K562 (cell line): ENCODE data around the gene TSSK2. TPM values are rescaled to one million over a fixed set of nuclear protein-coding genes. Genes with fewer than 3 reads are reported as not detected.

Source experiments
- ATAC-seq: fragments of 200-7000 bp; cut with Tn5 transposase; 3 replicates; pipeline ENCODE4 v1.9.1; 2020; ENCODE audit warnings: moderate library complexity
- BruUV-seq: library from RNA; stranded (reverse); fragments of 400-500 nt; replicated peaks from 2 replicates; lab custom pipeline; 2021; lab: Mats Ljungman, UMichigan
- CTCF ChIA-PET: fragments of 300-600 bp; formaldehyde crosslinking; extraction: SDS; loops from one replicate; lab custom pipeline; 2021; ENCODE audit warnings: low intra/inter-chr PET ratio; lab: Yijun Ruan, JAX
- POLR2A ChIA-PET: fragments of 300-600, 350-650 bp; sonication (Branson Sonifier 250); formaldehyde crosslinking; extraction: SDS; loops from one replicate; lab custom pipeline; 2021; ENCODE audit warnings: antibody characterized with exemption, inconsistent platforms; lab: Yijun Ruan, JAX
- DNase-seq, 4 experiments: peaks; one replicate each; pipeline versions ENCODE4 v3.0.0 to v3.0.0-alpha.2; 2011 to 2018; ENCODE audit warnings: low spot score in 3 of 4, mixed read lengths in 3 of 4; ENCODE audit errors: extremely low read depth in 1 of 4
- FAIRE-seq: peaks from 2 replicates; lab custom pipeline; 2011; peaks lifted over from hg19 to GRCh38; lab: Jason Lieb, UNC
- H2AFZ ChIP-seq: 2 replicates; pipeline ENCODE4 v1.6.0; 2011; ENCODE audit warnings: low read depth, low read length, control low read depth, inconsistent platforms
- H3K27ac ChIP-seq: fragments of 200-600 bp; 3 replicates; pipeline ENCODE4 v1.8.0; 2011; ENCODE audit warnings: low read depth, mild to moderate bottlenecking, control low read depth, inconsistent platforms, low read length, moderate library complexity, mixed read lengths; ENCODE audit errors: extremely low read depth
- H3K27me3 ChIP-seq, 2 experiments: fragments of 300-600 bp in 1 of 2; 2 replicates in 1 of 2; 3 replicates in 1 of 2; pipeline versions ENCODE4 v1.6.0 to v1.8.0; 2011; ENCODE audit warnings: inconsistent platforms in 2 of 2, low read length in 2 of 2, mild to moderate bottlenecking in 1 of 2, mixed read lengths in 1 of 2, moderate library complexity in 1 of 2; ENCODE audit not compliant: control insufficient read depth in 2 of 2, insufficient read depth in 2 of 2
- H3K36me3 ChIP-seq: fragments of 300-600 bp; 3 replicates; pipeline ENCODE4 v1.8.0; 2011; ENCODE audit warnings: mild to moderate bottlenecking, low read length, inconsistent platforms; ENCODE audit not compliant: control insufficient read depth, insufficient read depth
- H3K4me1 ChIP-seq, 2 experiments: fragments of 200-600 bp in 1 of 2; replicated peaks in 1 of 2; 2 replicates in 1 of 2; 3 replicates in 1 of 2; pipeline versions ENCODE4 v1.5.1 to v1.8.0; 2011; ENCODE audit warnings: inconsistent platforms in 2 of 2, low read length in 2 of 2, mild to moderate bottlenecking in 1 of 2, mixed read lengths in 1 of 2, moderate library complexity in 1 of 2; ENCODE audit not compliant: control insufficient read depth in 2 of 2, insufficient read depth in 2 of 2
- H3K4me2 ChIP-seq: 2 replicates; pipeline ENCODE4 v1.6.1; 2011; ENCODE audit warnings: low read length, control low read depth, inconsistent platforms, mixed read lengths; ENCODE audit not compliant: insufficient read depth
- H3K4me3 ChIP-seq: fragments of 200-600 bp; sonication (generic), shearing (Covaris generic); 2 replicates; pipeline ENCODE4 v1.5.1; 2016; ENCODE audit warnings: control low read depth, inconsistent platforms
- H3K79me2 ChIP-seq: fragments of 200-600 bp; 3 replicates; pipeline ENCODE4 v1.8.0; 2011; ENCODE audit warnings: low read length, inconsistent platforms; ENCODE audit not compliant: control insufficient read depth, insufficient read depth
- H3K9ac ChIP-seq, 2 experiments: 2 replicates each; pipeline versions ENCODE4 v1.6.0 to v1.6.1; 2011; ENCODE audit warnings: low read depth in 2 of 2, low read length in 2 of 2, control low read depth in 1 of 2, inconsistent platforms in 1 of 2, mild to moderate bottlenecking in 1 of 2, mixed read lengths in 1 of 2; ENCODE audit not compliant: insufficient read depth in 1 of 2
- H3K9me1 ChIP-seq: one replicate; pipeline ENCODE4 v1.6.0; 2011; ENCODE audit warnings: inconsistent platforms, mild to moderate bottlenecking, low read length, moderate library complexity; ENCODE audit not compliant: control insufficient read depth, insufficient read depth
- H3K9me3 ChIP-seq: replicated peaks from 2 replicates; pipeline ENCODE4 v1.5.1; 2011; ENCODE audit warnings: low read depth, low read length, inconsistent platforms; ENCODE audit not compliant: control insufficient read depth, insufficient read depth
- H4K20me1 ChIP-seq: replicated peaks from 2 replicates; pipeline ENCODE4 v1.6.1; 2011; ENCODE audit warnings: low read length, inconsistent platforms, mixed read lengths; ENCODE audit not compliant: control insufficient read depth, insufficient read depth
- CEBPZ ChIP-seq: fragments of 150-350 bp; IDR thresholded peaks from 2 replicates; pipeline ENCODE4 v1.6.1; 2014; ENCODE audit warnings: low read depth, mild to moderate bottlenecking, low read length, borderline replicate concordance
- CHD4 ChIP-seq: fragments of 200-600 bp; sonication (generic); IDR thresholded peaks from 3 replicates; pipeline ENCODE4 v1.6.1; 2012; ENCODE audit warnings: low read depth, mild to moderate bottlenecking, mixed read lengths, low read length, inconsistent platforms; ENCODE audit not compliant: insufficient read depth, insufficient replicate concordance, poor library complexity, severe bottlenecking
- HDAC1 ChIP-seq, 2 experiments: fragments of 450-650 bp; IDR thresholded peaks; 2 replicates each; pipeline ENCODE4 v1.6.1; 2016 to 2017; ENCODE audit warnings: inconsistent platforms in 1 of 2, mild to moderate bottlenecking in 1 of 2, moderate library complexity in 1 of 2
- HLTF ChIP-seq: fragments of 450-650 bp; IDR thresholded peaks from 2 replicates; pipeline ENCODE4 v1.6.1; 2016
- MCM2 ChIP-seq: fragments of 450-650 bp; IDR thresholded peaks from 2 replicates; pipeline ENCODE4 v1.6.1; 2017; ENCODE audit warnings: low read depth, mild to moderate bottlenecking
- MED1 ChIP-seq: sonication (generic); formaldehyde crosslinking; IDR thresholded peaks from 2 replicates; pipeline ENCODE4 v1.8.1; 2023; ENCODE audit warnings: missing genetic modification reagents, borderline replicate concordance
- POLR2A ChIP-seq: fragments of 450-650 bp; conservative IDR thresholded peaks from 2 replicates; pipeline ENCODE4 v1.6.1; 2016
- PTBP1 ChIP-seq: fragments of 200-400 bp; formaldehyde crosslinking; IDR thresholded peaks from 2 replicates; pipeline ENCODE4 v1.6.1; 2017; ENCODE audit warnings: low read depth, low read length
- RAD21 ChIP-seq, 2 experiments: fragments of 250-450 bp in 1 of 2; fragments of 450-650 bp in 1 of 2; sonication (Bioruptor Pico) in 1 of 2; formaldehyde crosslinking in 1 of 2; IDR thresholded peaks in 1 of 2; conservative IDR thresholded peaks in 1 of 2; 2 replicates each; pipeline versions ENCODE4 v1.4.0 to v1.8.0; 2020 to 2022; ENCODE audit warnings: mild to moderate bottlenecking in 2 of 2, moderate library complexity in 1 of 2
- RBM17 ChIP-seq: fragments of 200-400 bp; formaldehyde crosslinking; IDR thresholded peaks from 2 replicates; pipeline ENCODE4 v1.6.1; 2017; ENCODE audit warnings: low read depth, mild to moderate bottlenecking, low read length, borderline replicate concordance
- RBM25 ChIP-seq: fragments of 200-400 bp; formaldehyde crosslinking; IDR thresholded peaks from 2 replicates; pipeline ENCODE4 v1.6.1; 2018; ENCODE audit warnings: low read length, low read depth, moderate library complexity; ENCODE audit not compliant: severe bottlenecking
- RCOR1 ChIP-seq, 2 experiments: IDR thresholded peaks; 2 replicates each; pipeline ENCODE4 v1.6.1; 2012; ENCODE audit warnings: low read depth in 2 of 2, low read length in 2 of 2, borderline replicate concordance in 1 of 2, improper control_type of control experiment in 1 of 2
- SMARCA5 ChIP-seq: fragments of 450-650 bp; IDR thresholded peaks from 2 replicates; pipeline ENCODE4 v1.6.1; 2016
- SNAPC5 ChIP-seq: fragments of 250-450 bp; sonication (Bioruptor Pico); IDR thresholded peaks from 2 replicates; pipeline ENCODE4 v1.8.0; 2021; ENCODE audit warnings: moderate library complexity, mild to moderate bottlenecking, inconsistent platforms
- SPI1 ChIP-seq: IDR thresholded peaks from 2 replicates; pipeline ENCODE4 v1.6.1; 2011; ENCODE audit warnings: low read depth, low read length, control low read depth, borderline replicate concordance
- ZBTB26 ChIP-seq: fragments of 450-650 bp; formaldehyde crosslinking; IDR thresholded peaks from 2 replicates; pipeline ENCODE4 v1.4.0; 2022; ENCODE audit warnings: missing genetic modification characterization
- ZNF717 ChIP-seq: fragments of 250-450 bp; sonication (Bioruptor Pico); IDR thresholded peaks from 2 replicates; pipeline ENCODE4 v1.5.0; 2021
- WGBS: fragments of 100-300 bp; shearing (Covaris generic); methylation state at CpG from one replicate; pipeline ENCODE4 v1.1.6; 2016; ENCODE audit warnings: low coverage, mixed read lengths; ENCODE audit not compliant: insufficient coverage; ENCODE audit errors: missing lambda C conversion rate; 5-methylcytosine and 5-hydroxymethylcytosine counted together
- in situ Hi-C: fragments of 300-500 bp; cut with MboI; formaldehyde crosslinking; loops from 4 replicates; pipeline ENCODE4 v1.15.0; 2018; ENCODE audit warnings: inconsistent platforms, mixed read lengths
- intact Hi-C: fragments of 100-400 bp; cut with micrococcal nuclease; formaldehyde crosslinking; loops from 2 replicates; pipeline ENCODE4 v1.14.2; 2022
- polyA plus RNA-seq, 8 experiments: library from polyadenylated mRNA; depleted of rRNA in 4 of 8; stranded (reverse) in 5 of 8; unstranded in 3 of 8; fragments of >200 nt; fragmentation: Nextera tagmentation in 2 of 8; fragmentation: Illumina TruSeq in 1 of 8; extraction: Ambion mirVana in 2 of 8; extraction: Trizol in 1 of 8; gene quantifications; 2 replicates each; pipeline versions ENCODE4 v1.2.1 to v1.2.3, GENCODE V29; 2011 to 2014; ENCODE audit warnings: inconsistent platforms in 1 of 8, missing spikeins in 1 of 8
- total RNA-seq, 7 experiments: library from RNA; depleted of rRNA in 6 of 7; stranded (reverse); fragments of >200 nt in 6 of 7; fragmentation: Illumina TruSeq in 2 of 7; extraction: Trizol in 2 of 7; gene quantifications; 2 replicates each; pipeline versions ENCODE4 v1.2.1 to v1.2.3, GENCODE V29; 2011 to 2021; ENCODE audit warnings: low replicate concordance in 1 of 7

The TSSK2 gene
- total and polyA plus RNA-seq, 9 of the 15 experiments (the other 6 are each of a cell fraction or from before 2014, with no cell fraction given), result 0.04 TPM; not detected in 8

- ATAC-seq, result no peak
- Histone ChIP-seq H3K9ac (no peak overlapping the region), H3K79me2 (no peaks in the 10 kb centered on the region), H3K9me1 (no peaks in the 10 kb centered on the region), H3K36me3 (no peaks in the 10 kb centered on the region), H4K20me1 (0 out of 2 replicates have a peak, but pooled peaks cover 3% of the 10 kb centered on the region), H3K4me1 (peaks cover 0 to 22% of the 10 kb centered on the region in 2 experiments; a peak in 2 of 5 replicates), H3K27ac (no peak overlapping the region), H3K9me3 (no peaks in the 10 kb centered on the region), H2AFZ (no peak overlapping the region), H3K4me2 (no peak overlapping the region), H3K27me3 (peaks cover 45 to 74% of the 10 kb centered on the region in 2 experiments), H3K4me3 (no peak overlapping the region)
- ChIA-PET CTCF (no interaction called here), POLR2A (interaction anchor here (0.6 to 1.0 kb wide), 4 partner anchors 17 to 158 kb away, joined by 3 to 5 read pairs (median 3); no protein-coding TSS in a partner anchor)
- in situ Hi-C loops, result no loop called here
- DNase-seq, result no peak
- WGBS, result 3% methylated on average over 10 of the region's 10 CpGs
- no TSS peak for BruUV-seq
- FAIRE-seq, result no peak
- intact Hi-C loops, result no loop called here
- TF ChIP-seq HDAC1 (IDR thresholded peaks at IDR 0.05) (0 out of 4 replicates have a peak, but pooled peaks of 1 of the 2 experiments have one; percentile 35), MCM2 (0 out of 2 replicates have a peak, but pooled peaks have one; percentile 25), CEBPZ (peak; percentile 63; the same call in 1 of the 2 replicates), RCOR1 (IDR thresholded peaks at IDR 0.05; ENCODE audit: borderline replicate concordance in 1 of 2, low read depth in 2 of 2, low read length in 2 of 2) (peak in 1 of 2 experiments; percentile 71; a peak in 2 of 4 replicates), ZBTB26 (CRISPR knock-in tag) (0 out of 2 replicates have a peak, but pooled peaks have one; percentile 5), PTBP1 (peak; percentile 92; the same call in 1 of the 2 replicates), RBM17 (no peak), MED1 (no peak), SNAPC5 (no peak), RAD21 (CRISPR knock-in tag; conservative IDR thresholded peaks at IDR 0.05 in 1 of 2, IDR thresholded peaks at IDR 0.05 in 1 of 2) (no peak), CHD4 (peak; percentile 71), HLTF (peak; percentile 98), SPI1 (no peak), RBM25 (peak; percentile 94), SMARCA5 (peak; percentile 97), ZNF717 (CRISPR knock-in tag) (no peak), POLR2A (no peak)
These were observed 20.5 kb downstream of the TSSK2 start for GRCh38 chr22:19151329-19152191.
